Ovary (tissue), 3 donors: Measurements from ENCODE around the gene TMEM217.

Experiments
- CTCF ChIP-seq, 3 donors: fragments of 450-650 bp in 2 of 3; fragments of 200-600 bp in 1 of 3; IDR thresholded peaks; one replicate each; pipeline versions ENCODE4 v1.5.1 to v1.8.0; 2016 to 2022; ENCODE audit warnings: antibody characterized with exemption in 3 of 3, mild to moderate bottlenecking in 1 of 3
- POLR2A ChIP-seq: fragments of 450-650 bp; IDR thresholded peaks from one replicate; pipeline ENCODE4 v1.6.1; 2017; ENCODE audit warnings: antibody characterized with exemption, mild to moderate bottlenecking, moderate library complexity
- donor health status: DM: no; HTN: no; CAD: no.

DNA sequence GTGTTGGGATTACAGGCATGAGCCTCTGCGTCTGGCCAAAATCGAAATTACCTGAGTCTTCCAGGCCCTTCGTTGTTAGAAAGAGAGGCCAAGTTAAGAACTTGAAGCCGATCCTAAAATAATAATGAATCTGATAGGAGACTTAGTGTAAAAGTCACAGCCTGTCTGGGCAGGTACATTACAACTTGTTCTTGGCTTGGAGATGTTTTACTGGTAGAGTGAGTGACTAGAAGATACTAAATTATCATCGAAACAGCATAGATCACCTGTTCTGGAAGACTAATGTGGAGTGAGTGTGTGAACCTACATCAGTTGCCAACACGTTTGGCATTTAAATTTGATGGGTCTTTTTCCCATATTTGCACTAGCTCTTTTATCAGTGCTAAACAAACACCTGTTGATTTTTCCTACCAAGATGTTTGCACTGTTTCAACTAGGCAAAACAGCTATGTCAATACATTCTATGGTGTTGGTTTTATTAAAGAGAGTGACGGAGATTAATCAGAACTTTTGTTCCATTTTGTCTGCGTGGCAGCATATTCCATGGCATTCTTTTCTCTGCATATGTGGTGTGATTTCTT is 4.6 kb upstream of the TMEM217 start:
- TF ChIP-seq CTCF (IDR thresholded peaks at IDR 0.05), result no peak
- no peak for TF ChIP-seq POLR2A
